Duodenal mucosa (tissue), 2 donors: Measurements from ENCODE around the gene ARHGEF16.

Experiments used
- H3K27ac ChIP-seq: one replicate; pipeline ENCODE4 v1.7.0; 2013; ENCODE audit warnings: low read depth, low read length
- H3K27me3 ChIP-seq, 2 donors: one replicate each; pipeline ENCODE4 v1.7.0; 2013; ENCODE audit warnings: low read length in 2 of 2, control low read depth in 1 of 2; ENCODE audit not compliant: insufficient read depth in 2 of 2, control insufficient read depth in 1 of 2
- H3K36me3 ChIP-seq, 2 donors: one replicate each; pipeline ENCODE4 v1.7.0; 2013; ENCODE audit warnings: low read length in 2 of 2, control low read depth in 1 of 2; ENCODE audit not compliant: insufficient read depth in 2 of 2, control insufficient read depth in 1 of 2
- H3K4me1 ChIP-seq, 2 donors: one replicate each; pipeline ENCODE4 v1.7.0; 2013; ENCODE audit warnings: low read length in 2 of 2, control low read depth in 1 of 2; ENCODE audit not compliant: insufficient read depth in 2 of 2, control insufficient read depth in 1 of 2
- H3K4me3 ChIP-seq, 2 donors: one replicate each; pipeline ENCODE4 v1.7.0; 2013; ENCODE audit warnings: low read length in 2 of 2, low read depth in 1 of 2
- H3K9ac ChIP-seq, 2 donors: one replicate each; pipeline ENCODE4 v1.7.0; 2013; ENCODE audit warnings: low read length in 2 of 2, low read depth in 1 of 2
- H3K9me3 ChIP-seq, 2 donors: one replicate each; pipeline ENCODE4 v1.7.0; 2013; ENCODE audit warnings: low read length in 2 of 2, control low read depth in 1 of 2; ENCODE audit not compliant: control insufficient read depth in 1 of 2

Gene ARHGEF16

DNA sequence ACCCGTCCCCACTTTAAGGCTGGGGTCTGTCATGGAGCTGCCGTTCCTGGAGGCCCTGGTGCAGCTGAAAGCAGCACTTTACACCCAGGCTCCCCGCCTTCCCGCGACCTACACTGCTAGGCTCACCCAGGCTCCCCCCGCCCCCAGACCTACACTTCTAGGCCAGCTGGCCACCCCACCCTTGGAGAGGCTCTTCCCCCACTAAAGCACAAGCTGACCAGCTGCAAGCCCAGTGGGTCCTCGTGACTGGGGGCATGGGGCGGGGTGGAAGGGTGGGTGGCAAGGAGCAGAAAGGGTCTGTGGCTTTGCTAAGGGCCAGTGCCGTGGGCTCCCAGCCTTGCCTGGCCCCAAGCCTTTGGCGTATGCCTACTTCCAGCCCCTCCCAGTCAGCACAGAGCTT lies 9.7 kb upstream of the ARHGEF16 start:
- no peaks in the 10 kb centered on the region for H3K36me3 ChIP-seq
- H3K4me3 ChIP-seq = no peak overlapping the region
- no peak overlapping the region for H3K9ac ChIP-seq
- no peak overlapping the region for H3K27ac ChIP-seq
- no peaks in the 10 kb centered on the region for H3K4me1 ChIP-seq
- no peaks in the 10 kb centered on the region for H3K9me3 ChIP-seq
- peaks cover 6 to 17% of the 10 kb centered on the region in 2 donors for H3K27me3 ChIP-seq

DNA sequence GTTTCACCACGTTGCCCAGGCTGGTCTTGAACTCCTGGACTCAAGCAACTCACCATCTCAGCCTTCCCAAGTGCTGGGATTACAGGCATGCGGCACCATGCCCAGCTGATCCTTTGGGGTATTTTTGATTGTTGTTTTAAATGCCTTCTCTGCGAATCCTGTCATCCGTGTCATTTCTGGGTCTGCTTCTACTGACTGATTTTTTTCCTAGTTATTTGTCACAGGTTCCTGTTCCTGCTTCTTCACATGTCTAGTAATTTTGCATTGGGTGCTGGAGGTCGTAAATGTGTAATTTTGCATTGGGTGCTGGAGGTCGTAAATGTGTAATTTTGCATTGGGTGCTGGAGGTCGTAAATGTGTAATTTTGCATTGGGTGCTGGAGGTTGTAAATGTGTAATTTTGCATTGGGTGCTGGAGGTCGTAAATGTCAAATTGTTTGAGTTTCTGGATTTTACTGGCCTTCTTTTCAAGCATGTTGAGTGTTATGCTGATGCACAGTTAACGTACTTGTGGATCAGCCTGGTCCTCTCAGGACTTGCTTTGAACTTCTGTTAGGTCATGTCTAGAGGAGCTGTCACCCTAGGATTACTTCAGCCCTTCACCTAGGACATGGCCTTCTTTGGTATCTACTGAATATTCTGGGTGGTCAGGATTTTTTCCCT lies 4.1 kb upstream of the ARHGEF16 start:
- no peak overlapping the region for H3K4me3 ChIP-seq
- no peak overlapping the region for H3K9ac ChIP-seq
- peaks cover 3 to 10% of the 10 kb centered on the region in 2 donors for H3K4me1 ChIP-seq
- no peaks in the 10 kb centered on the region for H3K9me3 ChIP-seq
- no peaks in the 10 kb centered on the region for H3K36me3 ChIP-seq
- H3K27me3 ChIP-seq = peaks cover 8 to 22% of the 10 kb centered on the region in 2 donors
- H3K27ac ChIP-seq = no peak overlapping the region

GRCh38 chr1:3450983-3451382 lies 3.5 kb upstream of the ARHGEF16 start:
- Histone ChIP-seq H3K9ac (no peak overlapping the region), H3K4me3 (no peak overlapping the region), H3K4me1 (peaks cover 8 to 17% of the 10 kb centered on the region in 2 donors), H3K27me3 (peaks cover 8 to 22% of the 10 kb centered on the region in 2 donors), H3K27ac (no peak overlapping the region), H3K36me3 (no peaks in the 10 kb centered on the region), H3K9me3 (no peaks in the 10 kb centered on the region)

DNA sequence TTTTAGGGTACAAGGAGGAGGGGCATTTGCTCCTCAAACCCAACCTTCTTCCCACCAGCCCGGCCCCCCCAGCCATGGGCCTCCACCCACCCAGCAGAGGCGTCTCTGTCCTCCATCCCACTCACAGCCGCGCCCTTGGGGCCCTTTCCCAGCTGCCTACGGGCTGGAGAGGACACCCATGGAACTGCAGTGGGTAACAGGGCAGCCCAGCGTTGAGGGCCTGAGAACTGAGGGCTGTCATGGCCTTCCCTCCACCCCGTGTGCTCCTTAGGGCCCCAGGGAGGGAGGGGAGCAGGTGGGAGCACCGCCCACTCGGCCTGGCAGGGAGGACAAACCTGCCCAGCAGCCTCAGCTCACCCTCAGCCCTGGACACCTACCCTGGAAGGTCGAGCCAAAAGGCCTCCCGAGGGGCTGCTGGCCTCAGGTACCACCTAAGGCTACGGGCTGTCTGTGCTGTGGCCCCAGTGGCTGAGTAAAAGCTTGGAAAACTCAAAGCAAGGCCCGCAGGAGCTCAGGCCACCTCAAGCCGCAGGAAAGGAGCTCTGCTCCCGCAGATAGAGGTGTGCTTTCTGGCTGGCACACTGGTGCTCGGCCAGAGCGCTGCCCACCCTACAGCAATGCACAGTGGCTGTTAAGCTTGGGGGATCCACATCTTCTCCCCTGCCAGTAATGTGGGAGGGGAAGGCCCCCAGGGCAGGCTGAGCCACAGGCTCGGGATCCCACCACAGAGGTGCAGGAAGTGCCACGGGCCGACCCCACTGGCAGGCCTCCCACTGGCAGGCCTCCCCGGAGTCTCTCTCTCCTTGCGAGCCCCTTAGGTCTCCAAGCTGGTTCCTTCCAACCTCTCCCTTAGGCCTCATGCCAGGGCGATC lies 2.2 kb upstream of the ARHGEF16 start:
- no peaks in the 10 kb centered on the region for H3K9me3 ChIP-seq
- peaks cover 21 to 28% of the 10 kb centered on the region in 2 donors for H3K4me1 ChIP-seq
- H3K27me3 ChIP-seq = peaks cover 8 to 22% of the 10 kb centered on the region in 2 donors
- peak overlapping the region; percentile 14 to 43 for H3K9ac ChIP-seq
- no peak overlapping the region for H3K4me3 ChIP-seq
- H3K27ac ChIP-seq = no peak overlapping the region
- H3K36me3 ChIP-seq = no peaks in the 10 kb centered on the region

- H3K9ac ChIP-seq = peak overlapping the region; percentile 14 to 43
Observed at GRCh38 chr1:3452866-3453175, 1.6 kb upstream of the ARHGEF16 start.

DNA sequence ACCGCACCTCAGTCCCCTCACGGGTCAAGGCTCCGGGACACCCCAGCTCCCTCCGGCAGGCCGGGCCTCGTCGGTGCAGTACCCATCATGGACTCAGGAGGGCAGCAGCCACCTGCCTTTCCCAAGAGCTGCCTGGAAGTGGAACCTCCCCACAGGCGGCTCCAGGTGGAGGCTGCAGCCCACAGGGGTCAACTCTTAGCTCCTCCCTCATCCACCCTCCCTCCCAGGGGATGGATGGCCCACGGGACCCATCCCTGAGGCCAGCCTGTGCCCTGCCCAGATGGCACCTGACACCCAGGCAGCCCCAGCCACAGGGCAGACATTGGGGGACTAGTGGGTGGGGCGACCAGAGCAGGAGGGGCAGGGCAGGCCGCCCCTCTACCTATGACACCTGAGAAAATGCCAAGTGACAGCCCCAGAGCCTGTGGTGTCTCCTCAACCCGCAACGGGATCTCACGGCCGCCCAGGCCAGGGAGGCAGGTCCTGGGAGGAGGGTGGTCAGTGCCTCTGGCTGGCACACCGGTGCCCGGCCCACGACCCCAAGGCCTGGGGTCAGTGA lies 1.2 kb upstream of the ARHGEF16 start:
- Histone ChIP-seq H3K9ac (peak overlapping the region; percentile 51 to 65), H3K27ac (peak overlapping the region; percentile 75)

More at GRCh38 chr1:3452866-3453175, 1.6 kb upstream of the ARHGEF16 start:
- H3K4me3 ChIP-seq = no peak overlapping the region
- H3K27me3 ChIP-seq = peaks cover 8 to 22% of the 10 kb centered on the region in 2 donors
- H3K27ac ChIP-seq = no peak overlapping the region
- H3K9me3 ChIP-seq = no peaks in the 10 kb centered on the region
- no peaks in the 10 kb centered on the region for H3K36me3 ChIP-seq
- peaks cover 27 to 34% of the 10 kb centered on the region in 2 donors for H3K4me1 ChIP-seq

GRCh38 chr1:3454811-3455618 lies 550 bp downstream of the ARHGEF16 start:
- peak overlapping the region; percentile 57 to 83 for H3K9ac ChIP-seq
- peak overlapping the region; percentile 85 for H3K27ac ChIP-seq
- H3K27me3 ChIP-seq = peaks cover 8 to 22% of the 10 kb centered on the region in 2 donors

More for the DNA sequence above, 1.2 kb upstream of the ARHGEF16 start:
- Histone ChIP-seq H3K36me3 (no peaks in the 10 kb centered on the region), H3K4me3 (no peak overlapping the region), H3K4me1 (peaks cover 31 to 39% of the 10 kb centered on the region in 2 donors), H3K9me3 (no peaks in the 10 kb centered on the region), H3K27me3 (peaks cover 8 to 22% of the 10 kb centered on the region in 2 donors)

DNA sequence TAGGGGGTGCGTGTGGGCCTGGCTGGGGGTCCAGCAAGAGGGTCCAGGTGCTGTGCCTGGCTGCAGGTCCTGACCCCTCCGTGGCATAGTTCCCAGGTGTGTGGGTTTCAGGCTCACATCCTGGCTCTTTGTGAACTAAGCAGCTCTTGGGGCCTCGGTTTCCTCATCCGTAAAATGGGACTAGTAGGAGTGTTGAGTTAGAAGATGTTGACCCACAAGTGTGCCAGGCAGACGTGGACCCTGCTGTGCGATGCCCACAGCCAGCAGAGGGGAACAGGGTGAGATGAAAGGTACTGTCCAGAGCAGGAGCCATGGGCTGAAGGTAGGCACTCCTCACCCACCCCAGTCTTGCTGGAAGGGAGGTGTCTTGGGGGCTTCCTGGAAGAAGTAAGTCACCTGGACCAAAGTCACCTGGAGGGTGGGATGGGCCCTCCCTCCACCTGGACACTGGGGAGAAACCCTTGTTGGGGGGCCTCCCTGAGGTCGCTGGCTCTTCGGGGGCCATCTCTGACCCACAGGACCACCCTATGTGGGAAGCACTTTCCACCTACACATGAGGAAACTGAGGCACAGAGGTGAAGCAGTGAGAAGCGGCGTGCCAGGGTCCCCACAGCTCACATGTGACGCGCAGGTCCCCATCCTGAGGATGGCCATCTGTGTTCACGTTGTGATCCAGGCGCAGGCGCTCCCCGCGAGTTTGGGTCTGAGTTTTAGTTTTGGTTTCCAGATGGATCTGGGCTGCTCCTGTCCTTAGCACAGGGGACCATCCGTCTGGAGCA lies 1.4 kb downstream of the ARHGEF16 start:
- H3K27ac ChIP-seq = peak overlapping the region; percentile 85

More at GRCh38 chr1:3454811-3455618, 550 bp downstream of the ARHGEF16 start:
- H3K9me3 ChIP-seq = no peaks in the 10 kb centered on the region
- peak overlapping the region; percentile 70 to 76 for H3K4me3 ChIP-seq
- H3K36me3 ChIP-seq = no peaks in the 10 kb centered on the region
- H3K4me1 ChIP-seq = peaks cover 48 to 55% of the 10 kb centered on the region in 2 donors

GRCh38 chr1:3456449-3456963 lies 2.0 kb downstream of the ARHGEF16 start:
- Histone ChIP-seq H3K27me3 (peaks cover 8 to 15% of the 10 kb centered on the region in 2 donors), H3K27ac (peak overlapping the region; percentile 53), H3K4me1 (peaks cover 62 to 67% of the 10 kb centered on the region in 2 donors), H3K36me3 (no peaks in the 10 kb centered on the region), H3K9ac (peak overlapping the region; percentile 57 to 71), H3K9me3 (no peaks in the 10 kb centered on the region), H3K4me3 (peak overlapping the region; percentile 70 to 76)

More for the DNA sequence above, 1.4 kb downstream of the ARHGEF16 start:
- no peaks in the 10 kb centered on the region for H3K9me3 ChIP-seq
- peak overlapping the region; percentile 70 to 76 for H3K4me3 ChIP-seq
- peaks cover 55 to 63% of the 10 kb centered on the region in 2 donors for H3K4me1 ChIP-seq
- H3K36me3 ChIP-seq = no peaks in the 10 kb centered on the region
- peak overlapping the region; percentile 57 to 83 for H3K9ac ChIP-seq
- peaks cover 8 to 17% of the 10 kb centered on the region in 2 donors for H3K27me3 ChIP-seq
